K562 (cell line): ENCODE data around the gene CSTB. TPM values are rescaled to one million over a fixed set of nuclear protein-coding genes. Genes with fewer than 3 reads are reported as not detected.

Experiments used
- ELF1 ChIP-seq: fragments of 200-800 bp; sonication (Bioruptor generic); IDR thresholded peaks from 2 replicates; pipeline ENCODE4 v1.6.1; 2016; ENCODE audit warnings: missing genetic modification characterization, missing compliant biosample characterization
- GATAD2A ChIP-seq: fragments of 450-650 bp; IDR thresholded peaks from 2 replicates; pipeline ENCODE4 v1.6.1; 2017
- JUNB ChIP-seq: fragments of 450-650 bp; formaldehyde crosslinking; conservative IDR thresholded peaks from 2 replicates; pipeline ENCODE4 v1.4.0; 2020; ENCODE audit warnings: mild to moderate bottlenecking
- L3MBTL2 ChIP-seq: fragments of 450-650 bp; IDR thresholded peaks from 2 replicates; pipeline ENCODE4 v1.6.1; 2016; ENCODE audit warnings: mild to moderate bottlenecking, moderate library complexity
- ZNF175 ChIP-seq: fragments of 200-800 bp; sonication (Bioruptor generic); IDR thresholded peaks from 2 replicates; pipeline ENCODE4 v1.6.1; 2016; ENCODE audit warnings: low read depth, mild to moderate bottlenecking, missing genetic modification characterization, missing compliant biosample characterization
- ZNF589 ChIP-seq: fragments of 200-800 bp; sonication (Bioruptor generic); IDR thresholded peaks from 2 replicates; pipeline ENCODE4 v1.6.1; 2016; ENCODE audit warnings: low read depth, missing genetic modification characterization, missing compliant biosample characterization
- polyA plus RNA-seq, 8 experiments: library from polyadenylated mRNA; depleted of rRNA in 4 of 8; stranded (reverse) in 5 of 8; unstranded in 3 of 8; fragments of >200 nt; fragmentation: Nextera tagmentation in 2 of 8; fragmentation: Illumina TruSeq in 1 of 8; extraction: Ambion mirVana in 2 of 8; extraction: Trizol in 1 of 8; gene quantifications; 2 replicates each; pipeline versions ENCODE4 v1.2.1 to v1.2.3, GENCODE V29; 2011 to 2014; ENCODE audit warnings: inconsistent platforms in 1 of 8, missing spikeins in 1 of 8
- total RNA-seq, 7 experiments: library from RNA; depleted of rRNA in 6 of 7; stranded (reverse); fragments of >200 nt in 6 of 7; fragmentation: Illumina TruSeq in 2 of 7; extraction: Trizol in 2 of 7; gene quantifications; 2 replicates each; pipeline versions ENCODE4 v1.2.1 to v1.2.3, GENCODE V29; 2011 to 2021; ENCODE audit warnings: low replicate concordance in 1 of 7
- TF ChIP-seq, protein P1 (sequence below), 2 experiments: fragments of 450-650 bp; conservative IDR thresholded peaks; 2 replicates each; pipeline ENCODE4 v1.6.1; 2017; ENCODE audit warnings: mild to moderate bottlenecking in 2 of 2, moderate library complexity in 2 of 2
- TF ChIP-seq, protein P2 (sequence below): fragments of 450-650 bp; IDR thresholded peaks from 2 replicates; pipeline ENCODE4 v1.6.1; 2016; ENCODE audit warnings: mild to moderate bottlenecking
- TF ChIP-seq, protein P3 (sequence below): fragments of 250-450 bp; sonication (Bioruptor Pico); IDR thresholded peaks from 2 replicates; pipeline ENCODE4 v1.5.0; 2022; ENCODE audit warnings: mild to moderate bottlenecking
- TF ChIP-seq, protein P4 (sequence below): fragments of 250-450 bp; sonication (Bioruptor Pico); IDR thresholded peaks from 2 replicates; pipeline ENCODE4 v1.8.0; 2021; ENCODE audit warnings: moderate library complexity, mild to moderate bottlenecking, inconsistent platforms
- TF ChIP-seq, protein P5 (sequence below): fragments of 450-650 bp; IDR thresholded peaks from 2 replicates; pipeline ENCODE4 v1.6.1; 2016; ENCODE audit warnings: low read depth, mild to moderate bottlenecking, moderate library complexity
- TF ChIP-seq, protein P6 (sequence below): fragments of 200-800 bp; sonication (Bioruptor generic); IDR thresholded peaks from 2 replicates; pipeline ENCODE4 v1.6.1; 2016; ENCODE audit warnings: missing genetic modification characterization, missing compliant biosample characterization

Gene CSTB
- total and polyA plus RNA-seq, 9 of the 15 experiments (the other 6 are each of a cell fraction or from before 2014, with no cell fraction given): 12.4 to 65.0 (median 31.7) TPM

DNA sequence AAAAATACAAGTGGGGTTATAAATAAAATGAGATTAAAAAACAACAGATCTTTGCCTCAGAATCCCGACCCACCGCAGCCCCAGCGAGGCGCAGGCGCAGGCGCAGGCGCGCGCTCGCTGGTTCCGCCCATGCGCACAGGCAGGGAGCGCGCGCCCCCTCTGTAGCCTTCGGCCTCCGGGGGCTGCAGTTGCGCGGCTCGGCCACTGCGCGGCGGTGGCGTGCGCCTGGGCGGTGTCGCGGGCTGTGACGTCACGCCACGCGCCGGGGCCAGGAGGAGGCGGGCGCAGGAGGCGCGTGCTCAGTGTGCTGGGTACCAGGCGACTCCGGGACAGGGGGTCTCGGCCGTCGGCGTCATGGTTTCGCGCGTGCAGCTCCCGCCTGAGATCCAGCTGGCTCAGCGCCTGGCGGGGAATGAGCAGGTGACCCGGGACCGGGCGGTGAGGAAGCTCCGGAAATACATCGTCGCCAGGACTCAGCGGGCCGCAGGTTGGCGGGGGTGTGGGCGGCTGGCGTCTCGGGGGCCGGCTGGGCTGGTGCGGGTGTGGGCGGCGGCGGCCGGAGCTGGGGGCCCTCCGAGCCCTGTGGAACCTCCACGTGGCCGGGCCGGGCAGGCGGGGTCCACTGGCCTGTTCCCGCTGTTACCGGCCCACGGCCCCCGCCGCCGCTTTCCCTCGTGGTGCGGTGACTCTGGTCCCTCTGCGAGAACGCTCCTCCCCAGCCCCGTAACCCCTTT lies 13.3 kb upstream of the CSTB start, which contains the start of gene RRP1 (continued):
- TF ChIP-seq, protein P1, sequence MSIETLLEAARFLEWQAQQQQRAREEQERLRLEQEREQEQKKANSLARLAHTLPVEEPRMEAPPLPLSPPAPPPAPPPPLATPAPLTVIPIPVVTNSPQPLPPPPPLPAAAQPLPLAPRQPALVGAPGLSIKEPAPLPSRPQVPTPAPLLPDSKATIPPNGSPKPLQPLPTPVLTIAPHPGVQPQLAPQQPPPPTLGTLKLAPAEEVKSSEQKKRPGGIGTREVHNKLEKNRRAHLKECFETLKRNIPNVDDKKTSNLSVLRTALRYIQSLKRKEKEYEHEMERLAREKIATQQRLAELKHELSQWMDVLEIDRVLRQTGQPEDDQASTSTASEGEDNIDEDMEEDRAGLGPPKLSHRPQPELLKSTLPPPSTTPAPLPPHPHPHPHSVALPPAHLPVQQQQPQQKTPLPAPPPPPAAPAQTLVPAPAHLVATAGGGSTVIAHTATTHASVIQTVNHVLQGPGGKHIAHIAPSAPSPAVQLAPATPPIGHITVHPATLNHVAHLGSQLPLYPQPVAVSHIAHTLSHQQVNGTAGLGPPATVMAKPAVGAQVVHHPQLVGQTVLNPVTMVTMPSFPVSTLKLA (conservative IDR thresholded peaks at IDR 0.05): peak; percentile 96 to 99
- TF ChIP-seq ZNF175 (CRISPR knock-in tag) (no peak), JUNB (no peak), GATAD2A (no peak), ZNF589 (peak; percentile 65; the same call in 1 of the 2 replicates), L3MBTL2 (peak; percentile 86), ELF1 (peak; percentile 68)
- TF ChIP-seq, protein P2, sequence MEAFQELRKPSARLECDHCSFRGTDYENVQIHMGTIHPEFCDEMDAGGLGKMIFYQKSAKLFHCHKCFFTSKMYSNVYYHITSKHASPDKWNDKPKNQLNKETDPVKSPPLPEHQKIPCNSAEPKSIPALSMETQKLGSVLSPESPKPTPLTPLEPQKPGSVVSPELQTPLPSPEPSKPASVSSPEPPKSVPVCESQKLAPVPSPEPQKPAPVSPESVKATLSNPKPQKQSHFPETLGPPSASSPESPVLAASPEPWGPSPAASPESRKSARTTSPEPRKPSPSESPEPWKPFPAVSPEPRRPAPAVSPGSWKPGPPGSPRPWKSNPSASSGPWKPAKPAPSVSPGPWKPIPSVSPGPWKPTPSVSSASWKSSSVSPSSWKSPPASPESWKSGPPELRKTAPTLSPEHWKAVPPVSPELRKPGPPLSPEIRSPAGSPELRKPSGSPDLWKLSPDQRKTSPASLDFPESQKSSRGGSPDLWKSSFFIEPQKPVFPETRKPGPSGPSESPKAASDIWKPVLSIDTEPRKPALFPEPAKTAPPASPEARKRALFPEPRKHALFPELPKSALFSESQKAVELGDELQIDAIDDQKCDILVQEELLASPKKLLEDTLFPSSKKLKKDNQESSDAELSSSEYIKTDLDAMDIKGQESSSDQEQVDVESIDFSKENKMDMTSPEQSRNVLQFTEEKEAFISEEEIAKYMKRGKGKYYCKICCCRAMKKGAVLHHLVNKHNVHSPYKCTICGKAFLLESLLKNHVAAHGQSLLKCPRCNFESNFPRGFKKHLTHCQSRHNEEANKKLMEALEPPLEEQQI: no peak
- TF ChIP-seq, protein P3, sequence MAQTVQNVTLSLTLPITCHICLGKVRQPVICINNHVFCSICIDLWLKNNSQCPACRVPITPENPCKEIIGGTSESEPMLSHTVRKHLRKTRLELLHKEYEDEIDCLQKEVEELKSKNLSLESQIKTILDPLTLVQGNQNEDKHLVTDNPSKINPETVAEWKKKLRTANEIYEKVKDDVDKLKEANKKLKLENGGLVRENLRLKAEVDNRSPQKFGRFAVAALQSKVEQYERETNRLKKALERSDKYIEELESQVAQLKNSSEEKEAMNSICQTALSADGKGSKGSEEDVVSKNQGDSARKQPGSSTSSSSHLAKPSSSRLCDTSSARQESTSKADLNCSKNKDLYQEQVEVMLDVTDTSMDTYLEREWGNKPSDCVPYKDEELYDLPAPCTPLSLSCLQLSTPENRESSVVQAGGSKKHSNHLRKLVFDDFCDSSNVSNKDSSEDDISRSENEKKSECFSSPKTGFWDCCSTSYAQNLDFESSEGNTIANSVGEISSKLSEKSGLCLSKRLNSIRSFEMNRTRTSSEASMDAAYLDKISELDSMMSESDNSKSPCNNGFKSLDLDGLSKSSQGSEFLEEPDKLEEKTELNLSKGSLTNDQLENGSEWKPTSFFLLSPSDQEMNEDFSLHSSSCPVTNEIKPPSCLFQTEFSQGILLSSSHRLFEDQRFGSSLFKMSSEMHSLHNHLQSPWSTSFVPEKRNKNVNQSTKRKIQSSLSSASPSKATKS: no peak
- TF ChIP-seq, protein P4, sequence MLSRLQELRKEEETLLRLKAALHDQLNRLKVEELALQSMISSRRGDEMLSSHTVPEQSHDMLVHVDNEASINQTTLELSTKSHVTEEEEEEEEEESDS (CRISPR knock-in tag): no peak
- TF ChIP-seq, protein P5, sequence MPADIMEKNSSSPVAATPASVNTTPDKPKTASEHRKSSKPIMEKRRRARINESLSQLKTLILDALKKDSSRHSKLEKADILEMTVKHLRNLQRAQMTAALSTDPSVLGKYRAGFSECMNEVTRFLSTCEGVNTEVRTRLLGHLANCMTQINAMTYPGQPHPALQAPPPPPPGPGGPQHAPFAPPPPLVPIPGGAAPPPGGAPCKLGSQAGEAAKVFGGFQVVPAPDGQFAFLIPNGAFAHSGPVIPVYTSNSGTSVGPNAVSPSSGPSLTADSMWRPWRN: no peak
- TF ChIP-seq, protein P6, sequence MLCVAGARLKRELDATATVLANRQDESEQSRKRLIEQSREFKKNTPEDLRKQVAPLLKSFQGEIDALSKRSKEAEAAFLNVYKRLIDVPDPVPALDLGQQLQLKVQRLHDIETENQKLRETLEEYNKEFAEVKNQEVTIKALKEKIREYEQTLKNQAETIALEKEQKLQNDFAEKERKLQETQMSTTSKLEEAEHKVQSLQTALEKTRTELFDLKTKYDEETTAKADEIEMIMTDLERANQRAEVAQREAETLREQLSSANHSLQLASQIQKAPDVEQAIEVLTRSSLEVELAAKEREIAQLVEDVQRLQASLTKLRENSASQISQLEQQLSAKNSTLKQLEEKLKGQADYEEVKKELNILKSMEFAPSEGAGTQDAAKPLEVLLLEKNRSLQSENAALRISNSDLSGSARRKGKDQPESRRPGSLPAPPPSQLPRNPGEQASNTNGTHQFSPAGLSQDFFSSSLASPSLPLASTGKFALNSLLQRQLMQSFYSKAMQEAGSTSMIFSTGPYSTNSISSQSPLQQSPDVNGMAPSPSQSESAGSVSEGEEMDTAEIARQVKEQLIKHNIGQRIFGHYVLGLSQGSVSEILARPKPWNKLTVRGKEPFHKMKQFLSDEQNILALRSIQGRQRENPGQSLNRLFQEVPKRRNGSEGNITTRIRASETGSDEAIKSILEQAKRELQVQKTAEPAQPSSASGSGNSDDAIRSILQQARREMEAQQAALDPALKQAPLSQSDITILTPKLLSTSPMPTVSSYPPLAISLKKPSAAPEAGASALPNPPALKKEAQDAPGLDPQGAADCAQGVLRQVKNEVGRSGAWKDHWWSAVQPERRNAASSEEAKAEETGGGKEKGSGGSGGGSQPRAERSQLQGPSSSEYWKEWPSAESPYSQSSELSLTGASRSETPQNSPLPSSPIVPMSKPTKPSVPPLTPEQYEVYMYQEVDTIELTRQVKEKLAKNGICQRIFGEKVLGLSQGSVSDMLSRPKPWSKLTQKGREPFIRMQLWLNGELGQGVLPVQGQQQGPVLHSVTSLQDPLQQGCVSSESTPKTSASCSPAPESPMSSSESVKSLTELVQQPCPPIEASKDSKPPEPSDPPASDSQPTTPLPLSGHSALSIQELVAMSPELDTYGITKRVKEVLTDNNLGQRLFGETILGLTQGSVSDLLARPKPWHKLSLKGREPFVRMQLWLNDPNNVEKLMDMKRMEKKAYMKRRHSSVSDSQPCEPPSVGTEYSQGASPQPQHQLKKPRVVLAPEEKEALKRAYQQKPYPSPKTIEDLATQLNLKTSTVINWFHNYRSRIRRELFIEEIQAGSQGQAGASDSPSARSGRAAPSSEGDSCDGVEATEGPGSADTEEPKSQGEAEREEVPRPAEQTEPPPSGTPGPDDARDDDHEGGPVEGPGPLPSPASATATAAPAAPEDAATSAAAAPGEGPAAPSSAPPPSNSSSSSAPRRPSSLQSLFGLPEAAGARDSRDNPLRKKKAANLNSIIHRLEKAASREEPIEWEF (CRISPR knock-in tag): no peak
